ENCODE measurements around the gene CCDC12.
A peak's percentile ranks its signal among the peaks of the same experiment; 100 is the strongest.

The CCDC12 gene

GRCh38 chr3:46905661-46906451 lies 70.7 kb downstream of the CCDC12 start:
- DNase-seq (ENCODE audit: low spot score) = no peak

DNA sequence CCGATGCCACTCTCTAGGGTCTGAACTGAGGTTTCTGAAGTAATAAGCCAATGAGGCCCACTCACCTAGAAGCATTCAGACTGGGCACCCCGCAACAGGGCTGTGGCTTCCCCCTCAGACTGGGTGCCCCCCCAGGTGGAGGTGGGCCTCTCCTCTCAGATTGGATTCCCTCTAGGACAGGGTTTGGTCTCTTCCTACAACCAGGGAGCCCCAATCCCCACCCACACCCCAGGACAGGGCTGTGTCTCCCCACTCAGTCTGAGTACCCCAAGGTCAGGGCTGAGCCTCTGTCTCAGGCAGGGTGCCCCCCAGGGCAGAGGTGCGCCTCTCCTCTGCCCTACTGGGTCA lies 71.4 kb downstream of the CCDC12 start:
- no peak for DNase-seq (ENCODE audit: low spot score)

DNA sequence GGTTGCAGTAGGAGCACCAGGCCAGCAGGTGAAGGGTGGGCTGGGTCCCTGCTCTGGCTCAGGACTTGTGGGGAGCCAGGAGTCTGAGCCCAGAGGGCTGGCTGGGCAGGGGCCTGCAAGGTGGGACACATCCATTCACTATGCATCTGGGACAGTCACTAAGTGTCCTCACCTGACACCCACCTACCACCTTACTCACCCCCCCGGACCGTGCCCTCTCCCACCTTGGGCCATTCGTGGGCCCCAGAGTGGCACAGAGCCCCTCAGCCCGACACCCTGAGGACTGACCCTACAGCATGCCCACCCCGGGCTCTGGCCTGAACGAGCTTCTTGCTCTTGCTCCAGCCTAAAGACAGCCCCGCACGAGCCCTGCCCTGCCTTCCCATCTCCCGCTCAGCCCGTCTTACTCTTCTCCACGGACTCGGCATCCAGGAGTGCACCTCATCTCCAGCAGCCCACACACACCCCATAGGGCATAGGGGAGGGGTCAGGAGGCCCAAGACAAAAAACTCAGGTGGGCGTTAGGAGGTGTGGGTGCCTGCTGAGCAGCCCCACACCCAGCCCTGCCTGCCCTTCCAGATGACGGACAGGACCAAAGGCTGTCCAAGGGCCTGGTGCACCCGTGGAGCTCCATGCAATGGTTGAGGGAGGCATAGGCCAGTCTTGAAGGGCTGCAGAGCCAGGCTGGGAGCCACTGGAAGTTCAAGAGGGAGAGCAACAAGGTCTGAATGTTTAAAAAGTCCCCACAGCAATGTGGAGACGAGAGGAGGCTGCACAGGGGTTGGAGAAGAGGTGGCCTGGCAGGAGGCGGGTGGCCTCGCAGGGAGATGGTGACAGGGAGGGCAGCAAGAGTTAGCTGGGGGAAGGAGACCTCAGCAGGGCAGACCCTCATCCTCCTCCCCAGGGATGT lies 72.0 kb downstream of the CCDC12 start:
- DNase-seq (ENCODE audit: low spot score) = no peak

GRCh38 chr3:46903341-46904302 lies 72.9 kb downstream of the CCDC12 start:
- DNase-seq (ENCODE audit: low spot score) = peak; percentile 71

DNA sequence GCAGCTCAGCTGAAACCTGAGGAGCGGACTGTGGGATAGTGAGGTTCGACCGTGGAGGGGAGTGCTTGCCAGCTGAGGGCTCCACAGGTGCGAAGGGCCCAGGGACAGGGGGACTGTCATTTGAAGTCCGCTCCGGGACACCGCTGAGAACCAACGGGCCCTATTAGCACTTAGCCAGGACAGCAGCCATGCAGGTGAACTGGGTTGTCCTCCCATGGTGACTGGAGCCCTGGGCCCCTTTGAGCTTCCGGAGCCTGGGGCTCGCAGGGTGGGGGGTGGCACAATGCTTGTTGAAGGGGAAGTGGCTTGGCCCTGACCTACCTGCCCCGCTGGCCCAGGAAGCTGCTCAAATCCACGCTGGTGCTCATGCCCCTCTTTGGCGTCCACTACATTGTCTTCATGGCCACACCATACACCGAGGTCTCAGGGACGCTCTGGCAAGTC lies 74.3 kb downstream of the CCDC12 start:
- DNase-seq (ENCODE audit: low spot score) = no peak

DNA sequence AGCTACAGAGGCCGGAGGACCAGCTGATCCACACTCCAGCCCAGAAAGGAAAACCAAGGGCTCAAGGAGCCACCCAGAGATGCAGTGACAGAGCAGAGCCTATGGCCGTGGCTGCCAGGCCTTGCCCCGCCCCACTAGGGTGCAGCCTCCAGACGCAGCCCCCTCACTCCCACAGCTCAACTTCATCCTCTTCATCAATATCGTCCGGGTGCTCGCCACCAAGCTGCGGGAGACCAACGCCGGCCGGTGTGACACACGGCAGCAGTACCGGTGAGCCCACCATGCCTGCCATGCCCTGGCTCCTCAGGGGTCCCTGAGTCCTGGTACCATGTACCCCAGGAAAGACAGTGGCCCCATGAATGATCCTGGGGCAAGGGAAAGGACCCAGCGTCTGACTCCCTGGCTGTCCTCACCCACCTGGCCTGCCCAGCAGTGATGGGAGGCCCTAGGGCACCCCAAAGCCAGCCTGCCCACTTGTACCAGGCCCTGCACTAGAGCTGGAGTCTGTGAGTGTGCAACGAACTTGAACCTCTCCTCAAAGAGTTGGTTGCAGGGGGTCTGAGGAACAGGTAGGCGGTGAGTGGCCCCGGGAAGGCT lies 74.9 kb downstream of the CCDC12 start:
- DNase-seq (ENCODE audit: low spot score) = no peak

DNA sequence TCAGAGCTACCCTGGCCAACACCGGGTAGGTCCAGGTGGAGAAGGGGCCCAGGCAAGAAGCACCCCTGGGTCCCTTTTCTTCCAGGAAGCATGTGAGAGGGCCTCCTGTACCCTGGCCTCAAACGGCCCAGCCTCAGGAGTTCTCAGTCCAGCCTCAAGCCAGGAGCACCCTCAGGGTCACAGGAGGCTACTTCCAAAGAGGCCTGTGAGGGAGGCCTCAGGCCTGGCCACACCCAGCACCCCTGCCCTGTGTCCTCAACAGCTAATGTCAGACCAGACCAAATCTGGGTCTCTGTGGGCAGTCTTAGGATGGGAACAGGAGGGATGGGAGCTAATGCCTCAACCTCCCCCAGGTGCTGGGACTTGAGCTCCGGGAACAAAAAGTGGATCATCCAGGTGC lies 75.5 kb downstream of the CCDC12 start:
- DNase-seq (ENCODE audit: low spot score) = no peak

- DNase-seq (ENCODE audit: low spot score) = no peak
These were observed 76.2 kb downstream of the CCDC12 start for GRCh38 chr3:46900356-46900755.

- no peak for DNase-seq (ENCODE audit: low spot score)
These were observed 76.6 kb downstream of the CCDC12 start for GRCh38 chr3:46900007-46900292.

GRCh38 chr3:46899151-46900006 lies 77.2 kb downstream of the CCDC12 start:
- DNase-seq (ENCODE audit: low spot score) = no peak

DNA sequence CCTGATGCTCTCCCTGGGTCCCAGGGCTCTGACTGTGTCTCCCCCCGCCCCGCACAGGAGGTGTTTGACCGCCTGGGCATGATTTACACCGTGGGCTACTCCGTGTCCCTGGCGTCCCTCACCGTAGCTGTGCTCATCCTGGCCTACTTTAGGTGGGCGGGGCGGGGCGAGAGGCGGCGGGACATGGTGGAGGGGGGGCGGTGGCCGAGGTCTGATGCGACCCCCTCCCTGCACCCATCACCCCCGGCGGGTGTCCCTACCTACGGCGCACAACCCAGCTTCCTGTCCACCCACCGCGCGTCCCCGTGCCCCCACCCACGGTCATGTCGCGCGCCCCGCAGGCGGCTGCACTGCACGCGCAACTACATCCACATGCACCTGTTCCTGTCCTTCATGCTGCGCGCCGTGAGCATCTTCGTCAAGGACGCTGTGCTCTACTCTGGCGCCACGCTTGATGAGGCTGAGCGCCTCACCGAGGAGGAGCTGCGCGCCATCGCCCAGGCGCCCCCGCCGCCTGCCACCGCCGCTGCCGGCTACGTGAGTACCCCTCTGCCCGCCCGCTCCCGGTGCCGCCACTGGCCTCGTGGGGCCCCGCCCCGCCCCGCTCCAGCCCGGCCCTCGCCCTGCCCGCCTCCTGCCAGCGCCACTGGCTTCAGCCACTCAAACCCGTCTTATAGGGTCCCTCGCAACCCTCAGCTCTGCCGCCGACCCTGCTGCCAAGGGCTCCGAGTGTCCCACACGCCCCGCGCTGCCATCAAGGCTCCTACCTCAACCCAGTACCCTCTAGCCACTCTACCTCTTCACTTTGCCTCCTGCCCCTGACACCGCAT lies 78.0 kb downstream of the CCDC12 start:
- no peak for DNase-seq (ENCODE audit: low spot score)

DNA sequence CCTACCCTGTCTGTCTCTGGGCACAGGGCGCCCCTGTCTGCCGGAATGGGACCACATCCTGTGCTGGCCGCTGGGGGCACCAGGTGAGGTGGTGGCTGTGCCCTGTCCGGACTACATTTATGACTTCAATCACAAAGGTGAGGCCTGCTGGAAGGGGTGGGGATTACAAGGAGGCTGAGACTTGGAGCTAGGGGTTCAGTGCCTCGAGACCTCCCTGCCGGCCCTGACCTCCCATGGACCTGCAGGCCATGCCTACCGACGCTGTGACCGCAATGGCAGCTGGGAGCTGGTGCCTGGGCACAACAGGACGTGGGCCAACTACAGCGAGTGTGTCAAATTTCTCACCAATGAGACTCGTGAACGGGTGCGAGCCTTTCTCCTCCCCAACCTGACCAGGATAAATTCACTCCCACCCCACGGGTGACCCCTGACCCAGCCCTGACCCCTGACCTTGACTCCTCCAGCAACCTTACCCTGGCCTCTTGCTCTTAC lies 78.7 kb downstream of the CCDC12 start:
- DNase-seq (ENCODE audit: low spot score) = no peak

DNA sequence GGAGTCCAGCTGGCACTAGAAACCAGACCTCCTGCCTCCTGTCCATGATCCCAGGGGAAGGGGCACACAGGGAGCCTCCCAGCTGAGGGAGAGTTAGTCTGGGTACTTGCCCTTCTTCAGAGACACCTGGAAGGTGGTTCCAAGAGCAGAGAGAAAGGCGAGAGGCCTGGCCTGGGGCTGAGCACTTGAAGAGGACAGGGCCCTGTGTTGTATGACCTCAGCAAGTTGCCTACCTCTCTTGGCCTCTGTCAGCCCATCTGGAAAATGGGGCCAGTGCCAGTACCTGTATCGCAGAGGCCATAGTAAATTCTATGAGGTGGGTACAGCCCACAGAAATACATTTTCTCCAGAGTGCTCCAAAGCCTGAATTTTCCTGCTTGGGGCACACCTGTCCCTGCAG lies 79.5 kb downstream of the CCDC12 start:
- DNase-seq (ENCODE audit: low spot score) = no peak

GRCh38 chr3:46896386-46896785 lies 80.2 kb downstream of the CCDC12 start:
- no peak for DNase-seq (ENCODE audit: low spot score)

DNA sequence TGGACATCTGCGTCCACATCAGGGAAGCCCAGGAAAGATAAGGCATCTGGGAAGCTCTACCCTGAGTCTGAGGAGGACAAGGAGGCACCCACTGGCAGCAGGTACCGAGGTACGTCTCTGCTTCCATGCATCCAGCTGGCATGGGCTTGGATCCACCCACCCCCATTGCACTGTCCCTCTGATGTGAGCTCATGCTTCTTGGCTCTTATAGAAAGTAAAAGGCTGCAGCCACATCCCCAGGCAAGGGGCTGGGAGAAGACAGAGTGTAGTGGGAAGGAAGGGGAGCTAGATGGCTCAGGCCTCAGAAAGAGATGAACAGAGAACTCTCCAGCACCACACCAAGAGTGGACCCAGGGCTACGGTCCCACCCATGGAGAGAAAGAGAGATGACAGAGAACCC lies 80.8 kb downstream of the CCDC12 start:
- DNase-seq (ENCODE audit: low spot score) = no peak

GRCh38 chr3:46895204-46895660 lies 81.3 kb downstream of the CCDC12 start:
- peak; percentile 69 for DNase-seq (ENCODE audit: low spot score)

DNA sequence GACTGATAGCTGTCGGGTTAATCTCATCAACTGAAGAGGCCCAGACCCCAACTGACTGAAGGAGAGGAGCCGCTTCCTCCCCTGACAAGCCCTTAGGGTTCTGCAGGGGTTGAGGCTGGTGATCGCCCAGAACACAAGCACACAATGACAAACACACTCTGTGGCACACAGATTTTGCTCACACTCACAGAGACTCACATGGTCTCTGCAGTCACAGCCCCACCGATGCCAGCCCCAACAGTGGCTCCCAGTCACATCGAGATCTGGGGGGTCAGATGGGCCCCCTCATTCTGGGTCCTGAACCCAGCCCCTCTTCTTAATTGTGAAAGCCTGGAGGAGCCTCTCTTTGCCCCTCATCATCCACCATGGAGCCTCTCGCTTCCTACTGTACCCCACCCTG lies 82.3 kb downstream of the CCDC12 start:
- DNase-seq (ENCODE audit: low spot score) = no peak

DNA sequence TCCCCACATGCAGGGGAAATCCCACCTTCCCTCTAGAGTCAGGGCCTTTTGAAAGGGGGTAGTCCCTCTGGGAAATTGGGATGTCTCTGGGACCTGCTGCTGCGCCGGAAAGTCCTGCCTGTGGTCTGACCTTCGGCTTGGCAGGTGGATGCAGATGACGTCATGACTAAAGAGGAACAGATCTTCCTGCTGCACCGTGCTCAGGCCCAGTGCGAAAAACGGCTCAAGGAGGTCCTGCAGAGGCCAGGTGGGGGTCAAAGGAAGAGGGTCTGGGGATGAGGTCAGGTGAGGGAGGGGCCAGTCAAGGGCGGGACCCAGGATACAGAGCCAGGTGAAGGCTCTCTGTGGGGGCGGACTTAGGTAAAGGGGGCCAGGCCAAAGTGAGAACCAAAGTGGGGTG lies 82.8 kb downstream of the CCDC12 start:
- DNase-seq (ENCODE audit: low spot score) = no peak

DNA sequence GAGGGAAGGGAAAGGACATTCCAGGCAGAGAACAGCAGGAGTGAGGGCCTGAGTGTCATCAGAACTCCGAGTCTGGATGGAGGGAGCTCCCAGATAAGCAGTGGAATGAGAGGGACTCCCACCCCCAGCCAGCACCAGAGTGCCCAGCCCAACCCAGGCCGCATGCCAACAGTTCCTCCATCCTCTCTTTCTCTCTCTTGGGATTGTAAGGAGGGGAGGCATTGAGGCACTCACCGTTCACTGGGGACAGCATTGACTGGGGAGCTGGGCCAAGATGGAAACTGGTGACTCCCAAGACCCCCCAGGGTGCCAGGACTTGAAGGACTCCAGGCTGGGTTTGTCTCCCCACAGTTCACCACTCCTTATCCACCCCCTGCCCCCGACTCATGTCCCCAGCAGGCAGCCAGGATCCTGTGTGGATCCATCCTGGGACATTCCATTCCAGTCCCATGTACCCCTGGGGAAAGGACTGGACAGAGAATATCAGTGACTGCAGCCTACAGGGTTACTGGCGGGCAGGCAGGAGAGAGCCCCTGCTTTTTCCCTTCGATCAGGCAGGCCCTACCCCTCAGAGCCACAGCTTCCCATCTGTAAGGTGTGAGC lies 83.3 kb downstream of the CCDC12 start:
- DNase-seq (ENCODE audit: low spot score) = no peak

Data from AG08396 (cell line).